Left lobe of liver (tissue), 2 donors: ENCODE results near the gene ZCCHC10. TPM values are rescaled to one million over a fixed set of nuclear protein-coding genes. Genes with fewer than 3 reads are reported as not detected.
"Not testable (repeated sequence)": the region's sequence is repeated elsewhere in the genome, so short reads cannot be mapped to it uniquely, and the experiment has no call there.

Source experiments
- ATAC-seq: fragments of 200-7000 bp; cut with Tn5 transposase; one replicate; pipeline ENCODE4 v1.9.1; 2020; ENCODE audit warnings: mild to moderate bottlenecking, moderate library complexity
- DNase-seq: peaks from one replicate; pipeline ENCODE4 v3.0.0-alpha.2; 2020; ENCODE audit warnings: low spot score
- total RNA-seq: library from RNA; stranded (reverse); gene quantifications from one replicate; pipeline ENCODE4 v1.2.1, GENCODE V29; 2021
- donor health status: DM: no; HTN: no; CAD: no; lungs with moderate emphysema.
- donor health status: DM: no; HTN: yes; CAD: no.

Gene ZCCHC10
- total RNA-seq, 1 donor from 2014 or later = 8.3 TPM

DNA sequence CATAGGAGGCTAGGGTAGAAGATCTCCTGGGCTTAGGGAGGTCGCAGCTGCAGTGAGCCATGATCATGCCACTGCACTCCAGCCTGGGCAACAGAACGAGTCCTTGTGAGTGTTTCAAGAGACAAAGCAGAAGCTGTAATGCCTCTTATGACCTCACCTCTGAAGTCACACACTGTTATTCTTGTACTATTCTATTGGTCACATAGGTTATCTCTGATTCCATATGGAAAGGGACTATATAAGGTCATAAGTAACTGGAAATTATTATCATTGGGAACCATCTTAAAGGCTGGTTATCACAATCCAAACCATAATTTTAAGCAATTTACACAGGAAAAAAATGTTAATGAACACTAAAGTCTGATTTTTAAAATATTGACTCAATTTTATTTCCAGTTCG is 45.1 kb downstream of the ZCCHC10 start:
- ATAC-seq (no peak), DNase-seq (peak; percentile 6)

DNA sequence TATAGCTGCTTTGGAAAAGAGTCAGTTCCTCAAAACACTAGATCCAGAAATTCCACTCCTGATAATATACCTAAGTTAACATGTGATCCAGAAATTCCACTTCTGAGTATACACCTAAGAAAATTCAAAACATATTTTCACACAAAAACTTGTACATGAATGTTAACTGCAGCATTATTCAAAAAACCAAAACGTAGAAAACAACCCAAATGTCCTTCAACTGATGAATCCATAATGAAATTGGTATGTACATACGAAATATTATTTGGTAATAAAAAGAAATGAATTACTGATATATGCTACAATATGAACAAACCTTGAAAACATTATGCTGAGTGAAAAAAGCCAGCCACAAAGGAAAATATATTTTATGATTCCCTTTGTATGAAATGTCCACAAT is 46.4 kb downstream of the ZCCHC10 start:
- ATAC-seq (no peak), DNase-seq (no peak)

DNA sequence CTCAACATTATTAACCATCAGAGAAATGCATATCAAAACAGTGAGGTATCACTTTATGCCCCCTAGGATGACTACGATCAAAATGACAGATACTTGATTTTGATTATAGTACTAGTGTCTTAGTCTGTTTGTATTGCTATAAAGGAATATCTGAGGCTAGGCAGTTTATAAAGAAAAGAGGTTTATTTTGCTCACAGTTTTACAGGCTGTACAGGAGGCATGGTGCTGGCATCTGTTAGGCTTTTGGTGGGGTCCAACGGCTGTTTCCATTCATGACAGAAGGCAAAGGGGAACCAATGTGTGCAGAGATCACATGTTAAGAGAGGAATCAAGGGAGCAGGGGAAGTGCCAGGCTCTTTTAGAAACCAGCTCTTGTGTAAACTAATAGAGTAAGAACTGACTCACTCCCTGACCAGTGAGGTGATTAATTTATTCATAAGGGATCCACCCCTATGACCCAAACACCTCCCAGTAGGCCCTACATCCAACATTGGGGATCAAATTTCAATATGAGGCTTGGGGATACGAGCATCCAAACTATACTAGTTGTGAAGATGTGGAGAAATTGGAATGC is 46.9 kb downstream of the ZCCHC10 start:
- DNase-seq = peak; percentile 10
- ATAC-seq = no peak

DNA sequence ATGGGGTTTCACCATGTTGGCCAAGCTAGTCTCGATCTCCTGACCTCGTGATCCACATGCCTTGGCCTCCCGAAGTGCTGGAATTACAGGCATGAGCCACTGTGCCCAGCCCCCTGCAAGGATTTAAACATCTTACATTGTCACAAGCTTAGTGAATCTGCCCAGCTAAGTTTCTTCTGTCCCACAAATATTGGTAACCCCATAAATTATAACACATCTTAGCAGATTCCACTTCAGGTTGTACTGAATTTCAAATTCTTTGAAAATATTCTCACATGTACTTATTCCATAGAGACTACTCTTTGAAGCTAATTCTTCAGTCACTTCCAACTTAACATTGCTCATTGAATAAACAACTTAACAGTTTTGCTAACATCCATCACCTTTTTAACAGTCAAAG is 49.5 kb downstream of the ZCCHC10 start:
- no peak for ATAC-seq
- no peak for DNase-seq

DNA sequence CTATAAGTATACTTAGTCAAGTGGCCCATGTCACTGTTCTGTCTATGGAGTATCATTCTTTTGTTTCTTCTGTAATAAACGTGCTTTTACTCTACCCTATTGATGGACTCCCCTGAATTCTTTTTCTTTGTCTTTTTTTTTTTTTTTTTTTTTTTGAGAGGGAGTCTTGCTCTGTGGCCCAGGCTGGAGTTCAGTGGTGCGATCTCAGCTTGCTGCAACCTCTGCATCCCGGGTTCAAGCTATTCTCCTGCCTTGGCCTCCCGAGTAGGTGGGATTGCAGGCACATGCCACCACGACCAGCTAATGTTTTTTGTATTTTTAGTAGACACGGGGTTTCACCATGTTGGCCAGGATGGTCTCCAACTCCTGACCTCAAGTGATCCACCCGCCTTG is 53.9 kb downstream of the ZCCHC10 start:
- not testable (repeated sequence) for ATAC-seq, DNase-seq

DNA sequence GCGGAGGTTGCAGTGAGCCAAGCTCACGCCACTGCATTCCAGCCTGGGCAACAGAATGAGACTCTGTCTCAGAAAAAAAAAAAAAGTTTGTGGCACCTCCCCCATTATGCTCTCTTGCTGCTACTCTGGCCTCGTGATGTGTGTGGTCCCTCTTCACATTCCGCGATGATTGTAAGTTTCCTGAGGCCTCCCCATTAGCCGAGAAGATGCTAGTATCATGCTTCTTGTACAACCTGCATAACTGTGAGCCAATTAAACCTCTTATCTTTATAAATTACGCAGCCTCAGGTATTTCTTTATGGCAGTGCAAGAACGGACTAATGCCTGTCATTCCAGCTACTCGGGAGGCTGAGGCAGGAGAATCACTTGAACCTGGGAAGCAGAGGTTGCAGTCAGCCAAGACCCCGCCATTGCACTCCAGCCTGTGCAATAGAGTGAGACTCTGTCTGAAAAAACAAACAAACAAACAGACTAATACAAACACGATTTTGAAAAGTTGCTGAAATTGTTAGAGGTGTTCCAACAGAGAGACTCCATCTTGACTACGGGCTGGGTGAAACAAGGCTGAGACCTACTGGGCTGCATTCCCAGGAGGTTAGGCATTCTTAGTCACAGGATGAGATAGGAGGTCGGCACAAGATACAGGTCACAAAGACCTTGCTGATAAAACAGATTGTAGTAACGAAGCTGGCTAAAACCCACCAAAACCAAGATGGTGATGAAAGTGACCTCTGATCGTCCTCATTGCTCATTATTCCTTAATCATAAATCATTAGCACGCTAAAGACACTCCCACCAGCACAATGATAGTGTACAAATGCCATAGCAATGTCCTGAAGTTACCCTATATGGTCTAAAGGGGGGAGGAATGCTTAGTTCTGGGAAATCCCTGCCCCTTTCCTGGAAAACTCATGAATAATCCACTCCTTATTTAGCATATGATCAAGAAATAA is 54.6 kb downstream of the ZCCHC10 start:
- ATAC-seq (no peak), DNase-seq (no peak)

DNA sequence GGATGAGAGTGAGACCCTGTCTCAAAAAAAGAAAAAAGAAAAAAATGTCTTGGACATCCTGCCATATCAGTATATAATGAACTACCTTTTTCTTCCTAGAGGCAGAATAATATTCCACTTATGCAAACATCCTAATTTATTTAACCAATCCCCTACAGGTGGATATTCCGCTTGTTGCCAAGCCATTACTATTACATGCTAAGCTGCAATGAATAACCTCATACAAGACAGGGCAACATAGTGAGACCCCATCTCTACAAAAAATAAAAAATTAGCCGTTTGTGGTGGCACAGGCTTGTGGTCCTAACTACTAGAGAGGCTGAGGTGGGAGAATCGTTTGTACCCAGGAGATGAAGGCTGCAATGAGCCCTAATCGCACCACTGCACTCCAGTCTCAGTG is 61.2 kb downstream of the ZCCHC10 start:
- DNase-seq = no peak
- no peak for ATAC-seq

DNA sequence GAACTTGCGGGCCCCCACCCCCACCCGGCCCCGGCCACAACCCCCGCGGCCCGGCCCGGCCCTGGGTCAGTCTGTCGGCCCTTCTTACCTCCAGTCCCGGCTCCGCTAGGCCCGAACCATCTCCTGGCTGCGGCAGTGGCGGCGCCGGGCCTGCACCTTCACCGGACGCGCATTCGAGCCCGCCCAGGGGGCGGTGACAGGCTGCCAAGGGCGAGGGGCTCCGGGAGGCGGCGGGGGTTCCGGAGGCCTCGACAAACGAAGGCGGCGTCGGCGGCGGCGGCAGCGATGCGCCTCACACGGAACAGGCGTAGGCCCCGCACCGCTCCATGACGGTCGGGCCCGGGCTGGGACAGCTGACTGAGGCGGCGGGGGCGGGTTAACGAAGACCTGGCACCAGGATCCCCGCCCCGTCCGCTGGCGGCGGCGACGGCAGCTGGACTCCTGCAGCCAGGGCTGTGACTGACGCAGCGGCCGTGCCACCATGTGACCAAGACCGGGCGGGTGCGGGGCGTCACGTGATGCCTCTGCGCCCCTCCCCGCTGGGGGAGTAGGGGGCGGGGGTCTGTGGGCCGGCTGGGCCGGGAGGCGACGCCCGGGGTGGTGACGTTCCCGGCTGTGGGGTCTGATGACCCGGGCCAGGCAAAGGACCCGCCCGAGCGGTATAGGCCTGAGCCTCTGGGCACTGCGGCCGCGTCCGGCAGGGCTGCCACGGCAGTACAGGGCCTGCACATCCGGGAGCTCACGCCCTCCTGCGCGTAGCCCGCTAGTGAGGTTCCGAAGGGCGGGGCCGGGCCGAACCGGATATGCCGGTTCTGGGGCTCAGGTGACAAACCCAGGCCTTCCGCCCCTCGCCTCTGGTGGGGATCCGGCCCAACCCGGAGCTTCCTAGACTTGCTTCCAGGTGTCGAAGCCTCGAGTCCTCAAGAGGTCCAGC is 62.9 kb downstream of the ZCCHC10 start, which contains the start of gene AFF4:
Gene AFF4 (minus strand): TSS at position 464 of the 934 bp plus-strand sequence. CDS start 26,445 bp downstream, outside the sequence.
- peak; percentile 92 for ATAC-seq
- DNase-seq = peak; percentile 98

DNA sequence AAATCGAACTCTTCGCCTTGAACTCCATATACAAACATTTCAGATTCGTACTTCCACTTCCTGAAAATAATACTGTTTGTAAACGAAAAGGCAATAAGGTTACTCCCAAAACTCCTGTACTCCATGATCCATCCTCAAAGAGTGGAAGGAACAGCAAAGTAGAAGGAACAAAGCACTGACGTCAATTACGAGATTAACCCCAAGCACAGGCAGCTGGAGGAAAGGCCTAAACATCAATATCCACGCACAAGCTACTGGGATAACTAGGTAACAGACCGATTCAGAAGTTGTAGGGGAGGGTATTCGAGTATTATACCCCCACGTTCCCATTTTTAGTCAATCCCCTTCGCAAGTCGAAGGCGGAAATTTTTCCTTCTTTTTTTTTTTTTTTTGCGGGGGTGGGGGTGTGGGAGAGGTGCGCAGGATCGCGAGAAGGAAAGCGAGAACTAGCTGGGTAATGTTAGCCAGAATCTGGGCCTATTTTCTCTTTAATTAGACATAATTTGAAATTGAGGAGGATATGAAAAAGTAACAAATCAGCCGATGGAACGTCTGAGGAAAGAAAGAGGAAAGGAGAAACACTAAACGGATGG is 63.8 kb downstream of the ZCCHC10 start:
- DNase-seq (no peak), ATAC-seq (peak; percentile 12)

DNA sequence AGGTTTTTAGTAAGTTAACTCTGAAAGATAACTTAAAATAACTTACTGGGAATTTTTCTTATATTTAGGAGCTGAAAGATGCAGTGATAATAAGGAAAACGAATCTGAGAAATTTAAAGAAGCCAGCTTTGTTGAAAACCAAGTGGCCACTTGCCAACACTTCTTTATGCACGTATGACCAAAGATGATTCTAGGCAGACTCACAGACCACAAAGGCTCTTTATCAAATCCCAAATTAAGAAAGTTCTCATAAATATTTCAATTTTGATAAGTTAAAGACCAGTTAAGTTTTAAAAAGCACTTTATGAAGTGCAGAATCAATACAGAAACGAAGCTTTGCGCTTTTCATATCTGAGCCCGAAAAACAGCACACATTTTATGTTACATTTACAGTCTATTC is 64.5 kb downstream of the ZCCHC10 start:
- DNase-seq (no peak), ATAC-seq (no peak)

DNA sequence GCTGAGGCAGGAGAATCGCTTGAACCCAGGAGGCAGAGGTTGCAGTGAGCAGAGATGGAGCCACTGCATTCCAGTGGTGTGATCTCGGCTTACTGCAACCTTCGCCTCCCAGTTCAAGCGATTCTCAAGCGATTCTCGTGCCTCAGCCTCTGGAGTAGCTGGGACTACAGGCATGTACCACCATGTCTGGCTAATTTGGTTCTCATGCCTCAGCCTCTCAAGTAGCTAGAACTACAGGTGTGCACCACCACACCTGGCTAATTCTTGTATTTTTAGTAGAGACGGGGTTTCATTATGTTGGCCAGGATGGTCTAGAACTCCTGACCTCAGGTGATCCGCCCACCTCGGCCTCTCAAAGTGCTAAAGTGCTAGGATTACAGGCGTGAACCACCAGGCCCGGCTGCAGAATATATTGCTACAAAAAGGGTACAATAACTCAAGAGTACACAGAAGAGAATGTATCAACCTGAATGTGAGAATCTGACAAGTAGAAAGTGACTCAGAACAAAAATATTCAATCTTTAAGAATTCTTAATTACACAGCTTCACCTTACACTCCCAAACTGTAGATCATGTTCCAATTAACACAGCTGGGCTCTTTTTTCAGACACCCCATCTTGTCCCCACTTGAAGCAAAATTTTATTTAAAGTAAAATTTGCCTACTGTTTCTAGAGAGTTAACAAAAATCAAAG is 65.1 kb downstream of the ZCCHC10 start:
- not testable (repeated sequence) for ATAC-seq, DNase-seq

DNA sequence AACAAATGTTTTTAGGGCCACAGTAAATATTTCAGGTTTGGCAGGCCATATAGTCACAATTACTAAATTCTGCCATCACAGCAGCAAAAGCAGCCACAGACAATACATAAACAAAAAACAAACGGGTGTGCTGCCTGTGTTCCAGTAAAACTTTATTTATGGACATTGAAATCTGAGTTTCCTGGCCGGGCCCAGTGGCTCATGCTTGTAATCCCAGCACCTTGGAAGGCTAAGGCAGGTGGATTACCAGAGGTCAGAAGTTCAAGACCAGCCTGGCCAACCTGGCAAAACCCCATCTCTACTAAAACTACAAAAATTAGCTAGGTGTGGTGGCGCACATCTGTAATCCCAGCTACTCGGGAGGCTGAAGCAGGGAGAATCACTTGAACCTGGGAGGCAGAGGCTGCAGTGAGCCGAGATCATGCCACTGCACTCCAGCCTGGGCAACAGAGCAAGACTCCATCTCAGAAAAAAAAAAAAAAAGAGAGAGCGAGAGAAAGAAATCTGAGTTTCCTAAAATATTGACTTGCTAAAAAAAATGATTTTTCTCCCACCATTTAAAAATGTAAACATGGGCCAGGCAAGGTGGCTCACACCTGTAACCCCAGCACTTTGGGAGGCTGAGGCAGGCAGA is 70.1 kb downstream of the ZCCHC10 start:
- DNase-seq, ATAC-seq: not testable (repeated sequence)

DNA sequence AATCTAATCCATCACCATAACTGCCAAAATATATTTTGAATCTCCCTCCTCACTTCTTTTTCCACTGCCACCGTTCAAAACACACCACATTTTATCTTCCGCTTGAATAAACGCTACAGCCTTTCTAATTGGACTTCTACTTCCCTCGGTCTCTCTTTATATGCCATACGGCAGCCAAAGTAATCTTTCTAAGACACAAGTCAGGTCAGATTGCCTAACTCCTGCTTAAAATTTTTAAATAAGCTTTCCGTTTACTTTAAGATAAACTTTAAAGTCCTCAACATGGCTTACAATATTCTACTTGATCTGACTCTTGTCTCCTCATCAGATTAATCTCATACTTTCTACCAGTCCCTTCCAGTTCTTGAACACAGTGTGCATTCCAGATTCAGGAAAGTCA is 72.6 kb downstream of the ZCCHC10 start:
- ATAC-seq (no peak), DNase-seq (no peak)

DNA sequence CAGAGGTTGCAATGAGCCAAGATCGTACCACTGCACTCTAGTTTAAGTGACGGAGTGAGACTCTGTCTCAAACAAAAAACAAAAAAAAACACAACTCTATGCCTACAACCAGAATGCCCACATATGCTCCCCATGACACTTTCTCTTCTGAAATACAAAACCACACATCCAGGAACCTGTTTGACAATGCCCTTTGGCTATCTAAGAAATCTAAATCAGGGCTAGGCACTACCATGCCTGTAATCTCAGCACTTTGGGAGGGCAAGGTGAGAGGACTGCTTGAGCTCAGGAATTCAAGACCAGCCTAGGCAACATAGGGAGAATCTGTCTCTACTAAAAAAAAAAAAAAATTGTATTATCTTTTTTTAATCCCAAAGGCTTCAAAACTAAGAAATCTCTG is 73.5 kb downstream of the ZCCHC10 start:
- DNase-seq (no peak), ATAC-seq (no peak)

DNA sequence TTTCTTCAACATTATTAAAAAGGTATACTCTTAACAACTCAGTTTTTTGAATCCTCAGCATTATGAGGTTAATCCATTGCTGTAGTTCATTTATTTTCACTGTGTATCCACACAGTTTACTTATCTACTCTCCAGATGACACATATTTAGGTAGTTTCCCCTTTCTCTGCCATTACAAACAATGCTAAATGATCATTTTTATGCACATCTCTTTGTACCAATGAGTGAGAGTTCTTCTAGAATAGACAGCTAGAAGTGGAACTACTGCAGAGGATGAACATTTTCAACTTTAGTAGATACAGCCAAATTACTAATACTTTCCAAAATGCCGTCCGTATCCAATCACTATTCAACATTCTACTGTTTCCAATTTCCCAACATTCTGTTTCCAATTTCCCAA is 74.5 kb downstream of the ZCCHC10 start:
- ATAC-seq (no peak), DNase-seq (no peak)

DNA sequence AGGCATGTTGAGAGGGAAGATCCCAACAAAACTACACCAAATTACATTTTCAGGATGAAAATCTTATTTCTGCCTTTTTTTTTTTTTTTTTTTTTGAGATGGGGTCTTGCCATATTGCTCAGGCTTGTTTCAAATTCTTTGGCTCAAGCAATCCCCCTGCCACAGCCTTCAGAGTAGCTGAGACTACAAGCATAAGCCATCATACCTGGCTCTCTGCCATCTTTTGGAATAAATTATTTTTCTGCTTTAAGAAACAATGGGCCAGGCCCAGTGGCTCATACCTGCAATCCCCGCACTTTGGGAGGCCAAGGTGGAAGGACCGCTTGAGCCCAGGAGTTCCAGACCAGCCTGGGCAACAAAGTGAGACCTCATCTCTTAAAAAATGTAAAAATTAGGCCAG is 77.2 kb downstream of the ZCCHC10 start:
- DNase-seq (no peak), ATAC-seq (no peak)

DNA sequence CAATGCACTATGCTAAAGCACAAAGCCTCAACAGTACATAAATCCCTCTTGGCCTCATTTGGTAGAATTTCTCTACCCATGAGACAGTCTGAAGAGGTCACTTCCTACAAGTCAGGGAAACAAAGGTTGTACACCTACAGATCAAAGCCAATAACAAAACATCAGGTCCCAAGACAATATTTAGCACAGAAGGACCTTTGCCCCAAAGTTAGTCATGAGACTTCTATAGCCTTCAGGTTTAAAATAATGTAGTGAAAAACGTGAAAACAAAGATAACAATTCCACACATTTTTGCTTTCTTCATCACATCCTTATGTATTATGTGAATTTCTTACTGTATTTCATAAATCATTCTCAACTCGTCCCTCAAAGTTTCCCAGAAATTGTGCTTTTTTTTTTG is 78.7 kb downstream of the ZCCHC10 start:
- DNase-seq (no peak), ATAC-seq (no peak)
